ENCODE measurements around the gene CASQ1. TPM values are rescaled to one million over a fixed set of nuclear protein-coding genes. Genes with fewer than 3 reads are reported as not detected.

The CASQ1 gene
- total and polyA plus RNA-seq, 2 donors (not counting 1 experiment from before 2014, with no cell fraction given), result not detected

GRCh38 chr1:160227561-160227960 is 37.2 kb downstream of the CASQ1 start:
- H3K4me1 ChIP-seq (ENCODE audit: control insufficient read depth in 2 of 2, insufficient read depth in 2 of 2, low read length in 2 of 2), result no peaks in the 10 kb centered on the region
- Mint-ChIP-seq H3K27ac (no peak overlapping the region), H3K9me3 (ENCODE audit: insufficient read depth) (no peaks in the 10 kb centered on the region), H3K4me3 (no peak overlapping the region), H3K4me1 (no peaks in the 10 kb centered on the region), H3K27me3 (no peaks in the 10 kb centered on the region)
- DNase-seq (no peak), ATAC-seq (ENCODE audit: low read depth) (no peak)
- POLR2A ChIA-PET, result no interaction called here
- peaks cover 25 to 89% of the 10 kb centered on the region in 2 experiments for H3K36me3 ChIP-seq (replicated peaks in 1 of 2; ENCODE audit: control extremely low read depth in 1 of 2, control insufficient read depth in 1 of 2, extremely low read depth in 1 of 2, insufficient read depth in 2 of 2, low read length in 1 of 2)
- intact Hi-C loops (cut with micrococcal nuclease), result no loop called here
- H3K9me3 ChIP-seq (ENCODE audit: control extremely low read depth in 1 of 3, control insufficient read depth in 2 of 3, insufficient read depth in 1 of 3, low read length in 2 of 3), result no peaks in the 10 kb centered on the region
- no peak overlapping the region for H3K27ac ChIP-seq (ENCODE audit: low read length in 2 of 2)
- H2AFZ ChIP-seq (ENCODE audit: insufficient read depth, low read depth, low read length, poor library complexity, severe bottlenecking), result no peak overlapping the region
- no peak overlapping the region for H3K4me3 ChIP-seq (ENCODE audit: control extremely low read depth in 1 of 5, extremely low read depth in 1 of 5, insufficient read depth in 1 of 5, low read depth in 2 of 5, low read length in 4 of 5)
- TF ChIP-seq, protein P1, sequence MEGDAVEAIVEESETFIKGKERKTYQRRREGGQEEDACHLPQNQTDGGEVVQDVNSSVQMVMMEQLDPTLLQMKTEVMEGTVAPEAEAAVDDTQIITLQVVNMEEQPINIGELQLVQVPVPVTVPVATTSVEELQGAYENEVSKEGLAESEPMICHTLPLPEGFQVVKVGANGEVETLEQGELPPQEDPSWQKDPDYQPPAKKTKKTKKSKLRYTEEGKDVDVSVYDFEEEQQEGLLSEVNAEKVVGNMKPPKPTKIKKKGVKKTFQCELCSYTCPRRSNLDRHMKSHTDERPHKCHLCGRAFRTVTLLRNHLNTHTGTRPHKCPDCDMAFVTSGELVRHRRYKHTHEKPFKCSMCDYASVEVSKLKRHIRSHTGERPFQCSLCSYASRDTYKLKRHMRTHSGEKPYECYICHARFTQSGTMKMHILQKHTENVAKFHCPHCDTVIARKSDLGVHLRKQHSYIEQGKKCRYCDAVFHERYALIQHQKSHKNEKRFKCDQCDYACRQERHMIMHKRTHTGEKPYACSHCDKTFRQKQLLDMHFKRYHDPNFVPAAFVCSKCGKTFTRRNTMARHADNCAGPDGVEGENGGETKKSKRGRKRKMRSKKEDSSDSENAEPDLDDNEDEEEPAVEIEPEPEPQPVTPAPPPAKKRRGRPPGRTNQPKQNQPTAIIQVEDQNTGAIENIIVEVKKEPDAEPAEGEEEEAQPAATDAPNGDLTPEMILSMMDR (IDR thresholded peaks at IDR 0.05), result no peak
- TF ChIP-seq EZH2 (IDR thresholded peaks at IDR 0.05; ENCODE audit: borderline replicate concordance, insufficient read depth, low read depth, low read length, poor library complexity, severe bottlenecking), result no peak
- no CpG with 5 or more reads among the region's 1 CpG for WGBS (ENCODE audit: insufficient coverage)
- H3K79me2 ChIP-seq (ENCODE audit: control insufficient read depth, insufficient read depth, low read length), result no peaks in the 10 kb centered on the region
- H3K9ac ChIP-seq (ENCODE audit: low read length), result no peak overlapping the region
- H4K20me1 ChIP-seq (ENCODE audit: control insufficient read depth, insufficient read depth, low read length, poor library complexity, severe bottlenecking), result no peaks in the 10 kb centered on the region
- no peaks in the 10 kb centered on the region for H3K27me3 ChIP-seq (replicated peaks in 1 of 4; ENCODE audit: control extremely low read depth in 1 of 4, control insufficient read depth in 3 of 4, insufficient read depth in 4 of 4, low read length in 3 of 4)
- CTCF ChIA-PET, result interaction anchor here (1.8 to 3.8 kb wide), 3 partner anchors 8 to 34 kb away, joined by 6 to 14 read pairs (median 9); no protein-coding TSS in a partner anchor
- H3K4me2 ChIP-seq (replicated peaks; ENCODE audit: low read depth, low read length, poor library complexity, severe bottlenecking), result no peak overlapping the region

- Mint-ChIP-seq H3K9me3 (ENCODE audit: insufficient read depth) (no peaks in the 10 kb centered on the region), H3K4me1 (no peaks in the 10 kb centered on the region), H3K27me3 (no peaks in the 10 kb centered on the region), H3K4me3 (no peak overlapping the region), H3K27ac (no peak overlapping the region)
- H4K20me1 ChIP-seq (ENCODE audit: control insufficient read depth, insufficient read depth, low read length, poor library complexity, severe bottlenecking), result no peaks in the 10 kb centered on the region
- H3K27ac ChIP-seq (ENCODE audit: low read length in 2 of 2), result no peak overlapping the region
- no peaks in the 10 kb centered on the region for H3K79me2 ChIP-seq (ENCODE audit: control insufficient read depth, insufficient read depth, low read length)
- DNase-seq (no peak), ATAC-seq (ENCODE audit: low read depth) (no peak)
- CTCF ChIA-PET, result interaction anchor here (1.2 to 3.8 kb wide), 3 partner anchors 23 to 63 kb away, joined by 3 to 14 read pairs (median 6); no protein-coding TSS in a partner anchor
- no peaks in the 10 kb centered on the region for H3K9me3 ChIP-seq (ENCODE audit: control extremely low read depth in 1 of 3, control insufficient read depth in 2 of 3, insufficient read depth in 1 of 3, low read length in 2 of 3)
- H3K4me2 ChIP-seq (replicated peaks; ENCODE audit: low read depth, low read length, poor library complexity, severe bottlenecking), result no peak overlapping the region
- H3K36me3 ChIP-seq (replicated peaks in 1 of 2; ENCODE audit: control extremely low read depth in 1 of 2, control insufficient read depth in 1 of 2, extremely low read depth in 1 of 2, insufficient read depth in 2 of 2, low read length in 1 of 2), result peaks cover 20 to 87% of the 10 kb centered on the region in 2 experiments
- H3K27me3 ChIP-seq (replicated peaks in 1 of 4; ENCODE audit: control extremely low read depth in 1 of 4, control insufficient read depth in 3 of 4, insufficient read depth in 4 of 4, low read length in 3 of 4), result no peaks in the 10 kb centered on the region
- H3K4me1 ChIP-seq (ENCODE audit: control insufficient read depth in 2 of 2, insufficient read depth in 2 of 2, low read length in 2 of 2), result no peaks in the 10 kb centered on the region
- intact Hi-C loops (cut with micrococcal nuclease), result no loop called here
- no peak overlapping the region for H2AFZ ChIP-seq (ENCODE audit: insufficient read depth, low read depth, low read length, poor library complexity, severe bottlenecking)
- no peak for TF ChIP-seq EZH2 (IDR thresholded peaks at IDR 0.05; ENCODE audit: borderline replicate concordance, insufficient read depth, low read depth, low read length, poor library complexity, severe bottlenecking)
- TF ChIP-seq, protein P1 (IDR thresholded peaks at IDR 0.05), result no peak
- POLR2A ChIA-PET, result interaction anchor here (0.6 to 0.7 kb wide), 2 partner anchors 20 to 24 kb away, joined by 3 read pairs; no protein-coding TSS in a partner anchor
- no peak overlapping the region for H3K9ac ChIP-seq (ENCODE audit: low read length)
- H3K4me3 ChIP-seq (ENCODE audit: control extremely low read depth in 1 of 5, extremely low read depth in 1 of 5, insufficient read depth in 1 of 5, low read depth in 2 of 5, low read length in 4 of 5), result no peak overlapping the region
These were observed 38.1 kb downstream of the CASQ1 start for GRCh38 chr1:160228431-160228830.

All from B cell (primary cell).